ENCODE measurements around the gene ADAMTS18.

The ADAMTS18 gene

DNA sequence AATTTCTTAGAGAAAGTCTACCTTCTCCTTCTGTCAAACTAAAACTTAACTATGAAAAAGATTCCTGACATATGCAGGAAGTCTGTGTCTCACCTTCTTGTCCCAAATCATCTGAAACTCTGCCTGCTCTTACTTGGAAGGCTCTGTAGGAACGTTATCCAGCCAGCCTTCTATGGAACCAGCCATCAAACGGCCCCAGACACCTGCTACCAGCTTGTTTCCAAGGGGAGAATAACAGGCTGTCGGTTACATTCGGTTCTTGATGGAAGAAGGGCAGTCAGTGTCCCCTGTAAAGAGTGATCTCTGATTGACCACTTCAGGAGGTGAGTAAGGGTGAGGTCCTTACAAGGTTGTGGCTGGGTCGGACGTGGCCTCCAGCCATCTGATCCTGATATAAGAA, 1.7 kb downstream of the ADAMTS18 start:
- DNase-seq = peak; percentile 18

DNA sequence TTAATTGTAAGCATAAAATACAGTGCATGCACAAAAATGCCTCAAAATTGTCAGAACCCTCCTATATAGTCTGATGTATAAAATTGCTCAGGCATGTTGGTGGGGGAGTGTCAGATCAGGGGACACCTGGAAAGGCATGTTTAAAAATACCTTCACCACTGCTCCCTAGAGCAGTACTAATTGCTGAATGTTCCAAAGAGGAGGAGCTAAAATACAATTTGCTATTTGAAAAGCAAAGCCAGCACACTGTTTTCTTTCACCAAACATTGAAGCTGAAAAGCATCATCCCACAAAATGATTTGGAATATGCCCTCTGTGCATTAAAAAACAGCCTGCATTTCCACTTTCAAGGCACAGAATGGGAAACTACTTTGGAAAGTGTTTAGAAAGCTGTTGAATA, 2.6 kb downstream of the ADAMTS18 start:
- no peak for DNase-seq

GRCh38 chr16:77430787-77431585, 3.8 kb downstream of the ADAMTS18 start:
- peak; percentile 49 for DNase-seq

GRCh38 chr16:77430360-77430759, 4.5 kb downstream of the ADAMTS18 start:
- DNase-seq = no peak

DNA sequence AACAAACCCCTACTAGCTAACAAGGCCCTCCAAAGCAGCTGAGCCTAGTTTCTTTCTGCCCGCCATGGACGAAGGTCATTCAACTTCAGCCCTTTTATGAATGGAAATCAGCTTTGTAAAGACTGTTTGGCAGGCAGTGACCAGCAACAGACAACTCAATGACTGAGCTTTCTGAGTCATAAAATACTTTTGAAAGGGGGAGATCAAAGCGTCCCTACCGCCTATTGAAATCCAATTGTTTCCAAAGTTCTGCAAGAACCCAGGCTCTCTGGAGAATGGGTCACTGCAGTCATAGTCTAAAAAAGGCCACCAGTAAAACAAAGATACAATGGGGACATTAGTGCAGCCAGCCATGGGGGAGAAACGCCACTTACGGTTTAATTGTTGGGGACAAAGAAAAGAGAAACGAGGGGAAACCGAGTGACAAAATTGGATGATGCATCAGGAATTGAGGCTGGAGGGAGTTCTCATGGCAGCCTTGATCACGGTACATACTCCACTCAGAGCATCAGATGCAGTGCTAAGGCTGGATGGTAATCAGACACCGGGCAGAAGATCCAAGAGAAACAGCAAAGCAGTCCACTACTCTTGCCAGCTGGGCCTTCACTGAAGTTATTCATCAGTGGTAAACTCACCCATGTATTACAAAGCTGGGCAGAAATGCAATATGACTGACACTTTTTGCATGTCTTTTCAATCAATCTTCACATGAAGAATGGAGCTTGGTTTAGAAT, 9.8 kb downstream of the ADAMTS18 start:
- DNase-seq = no peak

- DNase-seq = no peak
These were observed 12.5 kb downstream of the ADAMTS18 start for GRCh38 chr16:77422196-77422784.

- no peak for DNase-seq
These were observed 17.8 kb downstream of the ADAMTS18 start for GRCh38 chr16:77416939-77417480.

DNA sequence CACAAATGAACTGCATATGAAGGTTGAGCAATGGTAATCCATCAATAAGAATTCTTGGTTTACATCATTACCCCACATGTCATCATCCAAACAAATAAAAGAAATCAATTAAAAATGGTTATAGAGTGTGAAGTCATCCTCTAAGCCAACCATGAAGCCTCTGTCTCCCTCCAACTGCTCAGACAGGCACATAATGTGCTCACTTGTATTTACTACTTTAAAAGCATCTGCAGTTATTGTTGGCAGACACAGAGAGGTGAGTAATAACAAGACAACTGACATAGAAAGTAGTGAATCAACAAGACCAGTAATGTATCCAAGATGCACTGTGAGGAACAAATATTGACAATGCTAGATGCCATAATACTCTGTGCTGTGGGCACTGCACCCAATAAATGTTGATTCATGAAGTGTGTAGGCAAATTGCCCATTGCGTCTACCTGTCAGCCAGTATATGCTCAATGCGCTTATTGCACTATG, 20.0 kb downstream of the ADAMTS18 start:
- no peak for DNase-seq

GRCh38 chr16:77410449-77410848, 24.4 kb downstream of the ADAMTS18 start:
- no peak for DNase-seq

DNA sequence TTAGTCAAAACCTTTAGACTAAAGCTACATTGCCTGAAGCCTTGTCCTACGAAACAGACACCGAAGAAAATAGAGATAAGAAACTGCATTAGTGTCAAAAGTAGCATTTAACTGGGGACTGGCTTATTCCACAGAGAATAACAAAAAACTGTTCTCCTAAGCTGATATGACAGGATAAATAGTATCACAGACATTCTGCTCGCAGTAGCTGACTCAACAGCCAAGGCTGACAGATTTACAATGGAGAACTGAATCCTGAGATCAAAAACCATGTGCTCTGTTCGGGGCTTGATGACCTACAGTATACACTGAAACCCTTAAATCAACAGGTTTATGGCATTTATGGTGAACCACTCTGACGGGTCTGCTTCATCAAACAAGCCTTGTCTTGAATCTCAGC, 25.5 kb downstream of the ADAMTS18 start:
- DNase-seq = no peak

DNA sequence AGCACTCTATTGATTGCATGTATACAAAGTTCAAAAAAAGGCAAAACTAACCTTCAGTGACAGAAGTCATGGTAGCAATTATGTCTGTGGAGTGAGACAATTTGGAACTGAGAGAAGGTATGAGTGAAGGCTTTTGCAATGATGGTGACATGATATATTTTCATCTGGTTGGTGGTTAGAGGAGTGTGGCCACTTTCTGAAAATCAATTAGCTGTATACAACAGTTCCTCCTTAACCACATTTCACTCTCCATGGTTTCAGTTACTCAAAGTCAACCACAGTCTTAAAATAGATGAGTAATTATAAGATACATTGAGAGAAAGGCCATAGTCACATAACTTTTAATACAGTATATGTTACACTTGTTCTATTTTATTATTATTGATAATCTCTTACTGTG, 26.2 kb downstream of the ADAMTS18 start:
- no peak for DNase-seq

DNA sequence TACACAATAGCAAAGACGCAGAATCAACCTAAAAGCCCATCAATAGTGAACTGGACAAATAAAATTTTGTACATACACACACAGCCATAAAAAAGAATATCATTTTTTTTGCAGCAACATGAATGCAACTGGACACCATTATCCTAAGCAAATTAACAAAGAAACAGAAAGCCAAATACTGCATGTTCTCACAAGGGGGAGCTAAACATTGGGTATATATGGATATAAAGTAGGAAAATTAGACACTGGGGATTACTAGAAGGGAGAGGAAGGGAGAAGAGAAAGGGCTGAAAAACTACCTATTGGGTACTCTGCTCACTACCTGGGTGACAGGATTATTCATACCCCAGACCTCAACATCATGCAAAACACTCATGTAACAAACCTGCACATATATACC, 28.2 kb downstream of the ADAMTS18 start:
- DNase-seq = no peak

GRCh38 chr16:77404775-77405174, 30.1 kb downstream of the ADAMTS18 start:
- no peak for DNase-seq

DNA sequence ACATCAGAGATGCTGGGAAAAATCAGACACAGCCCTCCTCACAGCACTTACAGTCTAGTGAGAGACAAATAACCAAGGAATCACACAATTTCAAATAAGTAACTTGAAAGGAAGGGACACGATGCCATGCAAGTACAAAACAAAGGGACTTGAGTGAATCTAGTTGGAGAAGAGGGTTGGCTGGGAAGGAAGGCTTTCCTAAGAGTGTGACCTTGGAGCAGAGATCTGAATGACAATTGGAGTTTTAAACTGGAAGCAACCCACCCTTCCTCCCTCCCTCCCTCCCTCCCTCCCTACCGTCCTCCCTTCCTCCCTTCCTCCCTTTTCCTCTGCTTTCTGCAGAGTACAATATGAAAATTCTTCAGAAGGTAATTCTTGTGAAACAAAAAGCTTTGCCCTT, 31.1 kb downstream of the ADAMTS18 start:
- DNase-seq = no peak

DNA sequence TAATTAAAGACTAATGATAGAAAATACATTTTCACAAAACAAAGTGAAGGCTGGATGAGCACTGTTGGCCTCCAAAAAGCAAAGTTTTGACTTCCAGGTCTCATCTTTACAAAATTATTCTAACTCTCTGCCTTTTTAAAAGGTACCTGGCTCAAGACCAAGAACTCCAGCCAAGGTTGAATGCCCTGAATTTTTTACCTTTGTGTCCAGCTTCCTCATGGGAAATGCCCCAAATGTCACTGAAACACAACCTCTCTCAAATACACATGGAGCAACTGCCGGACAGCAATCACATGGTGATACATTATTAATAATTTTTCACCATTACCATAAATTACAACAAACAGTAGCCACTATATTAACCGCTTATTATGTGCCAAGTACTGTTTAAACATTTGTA, 32.2 kb downstream of the ADAMTS18 start:
- no peak for DNase-seq

DNA sequence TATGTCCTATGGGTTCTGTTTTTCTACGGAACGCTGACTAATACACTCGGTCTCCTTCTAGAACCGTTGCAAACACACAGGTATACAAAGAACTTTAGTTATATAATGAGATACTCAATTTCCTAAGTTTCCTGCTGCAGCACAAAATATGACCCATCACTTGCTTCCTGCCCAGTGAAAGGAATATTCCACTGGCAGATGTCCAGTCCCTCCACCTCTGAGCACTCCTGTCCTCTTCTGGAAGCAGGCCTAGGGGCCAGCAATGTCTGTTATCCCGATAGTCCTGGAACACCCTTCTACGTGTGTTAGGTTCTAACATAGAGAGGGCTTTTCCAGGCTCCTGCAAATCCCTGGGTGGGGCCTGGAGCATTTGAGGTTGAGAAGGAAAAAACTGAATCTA, 32.7 kb downstream of the ADAMTS18 start:
- DNase-seq = no peak

GRCh38 chr16:77399546-77399945, 35.3 kb downstream of the ADAMTS18 start:
- no peak for DNase-seq

- DNase-seq = no peak
These were observed 35.8 kb downstream of the ADAMTS18 start for GRCh38 chr16:77399066-77399465.

GRCh38 chr16:77398495-77398894, 36.3 kb downstream of the ADAMTS18 start:
- DNase-seq = no peak

DNA sequence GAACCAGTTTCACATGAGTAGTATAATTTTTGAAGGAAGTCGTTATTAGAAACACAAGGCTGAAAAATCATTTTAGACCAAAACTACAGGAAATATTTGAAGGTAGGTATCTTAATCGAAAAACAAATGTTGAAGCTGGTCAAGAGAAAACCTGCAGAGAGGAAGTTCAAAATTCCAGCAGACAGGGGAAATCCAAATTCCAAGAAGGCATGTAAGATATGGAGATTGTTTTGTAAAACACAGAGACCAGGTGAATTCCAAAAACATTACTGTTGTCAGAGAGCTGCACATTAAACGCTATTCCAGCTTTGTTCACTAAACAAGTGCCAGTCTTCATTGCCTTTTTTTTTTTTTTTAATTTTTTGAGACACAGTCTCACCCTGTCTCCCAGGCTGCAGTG, 38.4 kb downstream of the ADAMTS18 start:
- no peak for DNase-seq

DNA sequence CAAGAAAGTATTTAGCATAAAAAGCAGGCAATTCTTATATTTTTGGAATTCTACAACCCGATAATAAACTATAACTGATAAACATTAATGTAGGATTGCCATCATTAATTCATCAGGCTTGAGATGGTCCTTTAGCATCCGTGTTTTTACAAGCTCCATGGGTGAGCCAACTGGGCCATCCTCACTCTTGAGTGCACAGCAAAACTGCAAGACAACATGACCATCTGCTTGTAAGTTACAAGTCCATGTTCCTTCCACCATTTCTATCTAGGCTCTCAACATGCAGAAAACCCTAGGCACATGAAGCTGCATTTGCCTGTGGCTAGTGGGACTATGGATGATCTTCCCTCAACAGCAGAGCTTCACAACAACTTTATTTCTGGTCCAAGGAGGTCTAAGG, 40.1 kb downstream of the ADAMTS18 start:
- DNase-seq = no peak

- DNase-seq = no peak
These were observed 40.9 kb downstream of the ADAMTS18 start for GRCh38 chr16:77393955-77394354.

DNA sequence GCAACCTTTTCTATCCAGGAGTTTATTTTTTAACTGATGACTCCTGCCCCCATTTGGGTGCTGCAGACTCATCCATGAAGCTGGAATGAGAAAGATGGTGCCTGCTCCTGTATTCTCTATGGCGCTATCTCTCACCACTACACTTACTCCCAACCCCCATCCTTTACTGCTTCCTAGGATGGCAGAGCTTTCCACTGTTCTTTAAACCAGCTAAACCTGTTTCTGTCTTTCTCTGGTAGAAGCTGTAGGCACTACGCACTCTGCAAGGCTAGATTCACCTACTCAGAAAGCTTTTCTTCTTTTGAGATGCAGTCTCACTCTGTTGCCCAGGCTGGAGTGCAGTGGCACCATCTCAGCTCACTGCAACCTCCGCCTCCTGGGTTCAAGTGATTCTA, 47.0 kb downstream of the ADAMTS18 start:
- no peak for DNase-seq

Measured in DMS79 treated with DMSO at 0.1 percent for 48 hours (cell line).